SK-N-SH (cell line): ENCODE results near the gene AGAP1.

ENCODE experiments used
- CTCF ChIP-seq: fragments of 200-600 bp; sonication (generic); IDR thresholded peaks from 2 replicates; pipeline ENCODE4 v1.6.1; 2017; ENCODE audit warnings: antibody characterized with exemption, mild to moderate bottlenecking, moderate library complexity
- MAX ChIP-seq: IDR thresholded peaks from 2 replicates; pipeline ENCODE4 v1.4.0; 2012; ENCODE audit warnings: low read depth
- NFIC ChIP-seq: IDR thresholded peaks from 2 replicates; pipeline ENCODE4 v1.4.0; 2012; ENCODE audit warnings: borderline replicate concordance
- NRF1 ChIP-seq: IDR thresholded peaks from 2 replicates; pipeline ENCODE4 v1.6.1; 2012; ENCODE audit warnings: low read depth, mild to moderate bottlenecking, low read length
- POLR2AphosphoS5 ChIP-seq: IDR thresholded peaks from 2 replicates; pipeline ENCODE4 v1.6.1; 2012; ENCODE audit warnings: low read depth, low read length
- RAD21 ChIP-seq: IDR thresholded peaks from 2 replicates; pipeline ENCODE4 v1.6.1; 2012; ENCODE audit warnings: mild to moderate bottlenecking, low read length
- RCOR1 ChIP-seq: fragments of 150-350 bp; IDR thresholded peaks from 2 replicates; pipeline ENCODE4 v1.6.1; 2017; ENCODE audit warnings: antibody characterized with exemption, low read length
- SIN3A ChIP-seq: IDR thresholded peaks from 2 replicates; pipeline ENCODE4 v1.6.1; 2012; ENCODE audit warnings: low read depth, mild to moderate bottlenecking, low read length, moderate library complexity, borderline replicate concordance
- TAF1 ChIP-seq: IDR thresholded peaks from 2 replicates; pipeline ENCODE4 v1.6.1; 2012; ENCODE audit warnings: low read depth, mild to moderate bottlenecking, low read length, moderate library complexity, borderline replicate concordance

GRCh38 chr2:236017446-236017845 is 523.6 kb downstream of the AGAP1 start:
- TF ChIP-seq RCOR1 (no peak), CTCF (no peak), NFIC (no peak), MAX (no peak), RAD21 (no peak), SIN3A (no peak), POLR2AphosphoS5 (no peak), NRF1 (no peak), TAF1 (no peak)
